Endothelial cell (in vitro differentiated cells): ENCODE results near the gene FOSL1. TPM values are rescaled to one million over a fixed set of nuclear protein-coding genes. Genes with fewer than 3 reads are reported as not detected.

ENCODE experiments used
- DNase-seq: peaks from one replicate; pipeline ENCODE4 v3.0.0; 2021; ENCODE audit warnings: low spot score
- H3K27ac Mint-ChIP-seq: one replicate; pipeline ENCODE4 v1.8.0; 2021; ENCODE audit warnings: mixed read lengths, inconsistent platforms; ENCODE audit not compliant: unreplicated experiment
- H3K27me3 Mint-ChIP-seq: one replicate; pipeline ENCODE4 v1.8.0; 2021; ENCODE audit warnings: mild to moderate bottlenecking, moderate library complexity, mixed read lengths, inconsistent platforms; ENCODE audit not compliant: unreplicated experiment
- H3K36me3 Mint-ChIP-seq: one replicate; pipeline ENCODE4 v1.8.0; 2021; ENCODE audit warnings: mild to moderate bottlenecking, low read depth, mixed read lengths, inconsistent platforms; ENCODE audit not compliant: unreplicated experiment
- H3K4me1 Mint-ChIP-seq: one replicate; pipeline ENCODE4 v1.8.0; 2021; ENCODE audit warnings: mild to moderate bottlenecking, mixed read lengths, inconsistent platforms; ENCODE audit not compliant: unreplicated experiment
- H3K4me3 Mint-ChIP-seq: one replicate; pipeline ENCODE4 v1.8.0; 2021; ENCODE audit warnings: mild to moderate bottlenecking, mixed read lengths, inconsistent platforms; ENCODE audit not compliant: unreplicated experiment
- H3K9me3 Mint-ChIP-seq: one replicate; pipeline ENCODE4 v1.8.0; 2021; ENCODE audit warnings: mixed read lengths, inconsistent platforms; ENCODE audit not compliant: unreplicated experiment
- total RNA-seq: library from RNA; stranded (reverse); fragmentation: NEBNext Ultra II Directional; extraction: Animal tissue kit (Norgen Biotek cat#: 25700); gene quantifications from one replicate; pipeline ENCODE4 v1.2.1, GENCODE V29; 2021; ENCODE audit not compliant: unreplicated experiment
- TF ChIP-seq, protein P1 (sequence below): fragments of 200-600 bp; sonication (generic); IDR thresholded peaks from one replicate; pipeline ENCODE4 v1.5.0; 2021; ENCODE audit warnings: antibody characterized with exemption; ENCODE audit not compliant: unreplicated experiment

The FOSL1 gene
- total RNA-seq, 1 donor from 2014 or later = 1.3 TPM

DNA sequence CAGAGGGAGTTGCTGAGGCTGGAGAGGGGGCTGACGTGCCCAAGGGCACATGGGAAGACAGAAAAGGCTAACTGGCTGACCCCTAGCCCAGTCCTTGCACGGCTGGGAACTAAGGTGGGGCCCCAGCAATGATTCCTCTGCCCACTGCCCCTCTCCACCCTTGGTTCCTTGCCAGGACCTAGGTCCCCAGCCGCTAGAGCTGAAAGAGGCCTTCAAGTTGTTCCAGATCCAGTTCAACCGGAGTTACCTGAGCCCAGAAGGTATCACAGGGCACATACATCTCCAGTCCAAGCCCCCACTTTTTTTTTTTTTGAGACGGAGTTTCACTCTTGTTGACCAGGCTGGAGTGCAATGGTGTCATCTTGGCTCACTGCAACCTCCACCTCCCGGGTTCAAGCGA, 20.2 kb downstream of the FOSL1 start:
- Mint-ChIP-seq H3K27ac (no peak overlapping the region), H3K27me3 (peaks cover 12% of the 10 kb centered on the region), H3K4me3 (no peak overlapping the region), H3K4me1 (no peaks in the 10 kb centered on the region), H3K36me3 (peaks cover 7% of the 10 kb centered on the region), H3K9me3 (no peaks in the 10 kb centered on the region)
- no peak for DNase-seq
- TF ChIP-seq, protein P1, sequence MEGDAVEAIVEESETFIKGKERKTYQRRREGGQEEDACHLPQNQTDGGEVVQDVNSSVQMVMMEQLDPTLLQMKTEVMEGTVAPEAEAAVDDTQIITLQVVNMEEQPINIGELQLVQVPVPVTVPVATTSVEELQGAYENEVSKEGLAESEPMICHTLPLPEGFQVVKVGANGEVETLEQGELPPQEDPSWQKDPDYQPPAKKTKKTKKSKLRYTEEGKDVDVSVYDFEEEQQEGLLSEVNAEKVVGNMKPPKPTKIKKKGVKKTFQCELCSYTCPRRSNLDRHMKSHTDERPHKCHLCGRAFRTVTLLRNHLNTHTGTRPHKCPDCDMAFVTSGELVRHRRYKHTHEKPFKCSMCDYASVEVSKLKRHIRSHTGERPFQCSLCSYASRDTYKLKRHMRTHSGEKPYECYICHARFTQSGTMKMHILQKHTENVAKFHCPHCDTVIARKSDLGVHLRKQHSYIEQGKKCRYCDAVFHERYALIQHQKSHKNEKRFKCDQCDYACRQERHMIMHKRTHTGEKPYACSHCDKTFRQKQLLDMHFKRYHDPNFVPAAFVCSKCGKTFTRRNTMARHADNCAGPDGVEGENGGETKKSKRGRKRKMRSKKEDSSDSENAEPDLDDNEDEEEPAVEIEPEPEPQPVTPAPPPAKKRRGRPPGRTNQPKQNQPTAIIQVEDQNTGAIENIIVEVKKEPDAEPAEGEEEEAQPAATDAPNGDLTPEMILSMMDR = no peak

DNA sequence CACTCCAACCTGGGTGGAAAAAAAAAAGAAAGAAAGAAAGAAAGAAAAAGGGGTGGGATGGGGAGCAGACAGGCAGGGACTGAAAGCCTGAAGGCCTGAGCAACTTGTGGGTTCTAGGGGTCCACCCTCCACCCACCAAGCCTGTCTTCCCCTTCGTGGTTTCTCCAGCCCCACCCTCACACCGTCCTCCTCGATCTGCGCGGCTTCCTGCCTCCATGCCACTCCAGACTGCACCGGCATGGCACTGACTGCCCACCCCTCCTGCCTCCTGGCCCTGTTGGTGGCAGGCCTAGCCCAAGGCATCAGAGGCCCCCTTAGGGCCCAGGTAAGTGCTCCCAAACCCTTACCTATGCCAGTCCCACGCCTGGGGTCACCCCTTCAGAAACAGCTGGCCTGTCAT, 20.6 kb downstream of the FOSL1 start, which contains the start of gene CTSW:
Gene CTSW (plus strand): TSS at position 221 of the 400 bp plus-strand sequence. CDS start 18 bp downstream, at position 239.
- no peak for DNase-seq
- H3K27me3 Mint-ChIP-seq = peaks cover 12% of the 10 kb centered on the region
- H3K4me1 Mint-ChIP-seq = no peaks in the 10 kb centered on the region
- H3K27ac Mint-ChIP-seq = no peak within 1 kb of the TSS
- no peak within 1 kb of the TSS for H3K4me3 Mint-ChIP-seq
- no peaks in the 10 kb centered on the region for H3K9me3 Mint-ChIP-seq
- TF ChIP-seq, protein P1 = no peak
- H3K36me3 Mint-ChIP-seq = peaks cover 4% of the 10 kb centered on the region

DNA sequence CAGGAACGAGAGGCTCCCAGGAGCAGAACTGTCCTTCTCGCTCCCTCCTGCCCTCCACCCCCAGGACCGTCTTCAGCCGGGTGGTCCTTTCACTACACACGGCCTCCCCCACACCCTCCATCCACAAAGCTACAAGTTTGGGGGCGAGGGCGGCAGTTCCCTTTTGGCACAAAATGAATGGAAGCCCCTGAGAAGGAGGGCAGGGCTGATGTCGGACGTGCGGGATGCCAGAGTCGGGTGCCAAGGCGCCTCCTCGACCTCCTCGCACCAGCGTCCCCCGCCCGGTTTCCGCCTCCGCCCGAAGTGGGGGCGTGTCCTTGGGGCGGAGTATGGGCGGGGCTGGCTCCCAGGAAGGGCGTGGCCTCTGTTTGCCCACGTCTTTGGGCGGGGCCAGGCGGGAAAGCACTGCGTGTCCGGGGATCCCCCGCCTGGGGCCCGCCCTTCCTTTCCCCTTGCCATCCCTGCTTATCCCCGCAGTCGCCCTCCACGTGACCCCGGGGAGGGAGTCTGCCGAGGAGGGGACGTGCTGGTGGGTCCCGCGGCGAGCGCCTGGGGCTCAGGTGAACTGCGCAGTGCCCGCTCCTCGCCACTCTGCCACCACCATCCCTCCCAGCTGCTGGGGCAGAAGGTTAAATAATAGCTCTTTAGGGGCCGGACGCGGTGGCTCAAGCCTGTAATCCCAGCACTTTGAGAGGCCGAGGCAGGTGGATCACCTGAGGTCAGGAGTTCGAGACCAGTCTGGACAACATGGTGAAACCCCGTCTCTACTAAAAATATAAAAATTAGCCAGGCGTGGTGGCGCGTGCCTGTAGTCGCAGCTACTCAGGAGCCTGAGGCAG, 26.7 kb downstream of the FOSL1 start:
- Mint-ChIP-seq H3K36me3 (peaks cover 13% of the 10 kb centered on the region), H3K4me3 (peak overlapping the region; percentile 97), H3K27ac (peak overlapping the region; percentile 82), H3K9me3 (no peaks in the 10 kb centered on the region), H3K4me1 (peaks cover 35% of the 10 kb centered on the region), H3K27me3 (peaks cover 30% of the 10 kb centered on the region)
- peak; percentile 92 for DNase-seq
- TF ChIP-seq, protein P1 = no peak

DNA sequence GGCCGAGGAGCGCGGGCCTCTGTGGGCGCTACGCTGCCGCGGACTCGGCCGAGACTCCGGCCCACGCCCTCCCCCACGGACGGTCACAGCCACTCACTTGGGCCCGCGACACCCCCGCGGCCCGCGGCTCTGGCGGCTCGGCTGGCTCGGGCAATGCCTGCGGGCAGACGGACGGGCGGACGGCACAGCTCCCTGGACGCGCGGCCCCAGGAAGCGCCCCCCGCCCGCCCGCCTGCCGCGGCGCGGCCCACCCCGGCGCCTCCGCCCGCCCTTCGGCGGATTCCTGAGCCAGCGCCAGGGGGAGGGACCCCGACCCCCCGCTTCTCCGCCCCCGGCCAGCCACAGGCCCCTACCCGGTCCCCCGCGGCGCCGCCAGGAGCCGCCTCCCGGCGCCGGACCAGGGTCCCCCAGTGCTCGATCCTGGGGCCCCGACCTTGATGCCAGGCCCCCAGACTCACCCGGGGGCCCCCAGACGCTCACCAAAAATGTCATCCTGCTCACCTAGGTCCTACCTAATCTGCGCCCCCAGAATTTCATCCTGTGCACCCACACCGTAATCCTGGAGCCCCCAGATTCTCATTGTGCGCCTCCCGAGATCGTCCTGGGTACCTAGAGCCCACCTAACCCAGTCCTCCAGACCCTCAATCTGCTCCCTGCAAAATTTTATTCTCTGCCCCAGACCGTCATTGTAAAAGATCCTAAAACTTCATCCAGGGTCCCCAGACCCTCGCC, 27.4 kb downstream of the FOSL1 start, which contains the start of gene EFEMP2:
Gene EFEMP2 (minus strand): TSS at position 215 of the 732 bp plus-strand sequence. CDS start 446 bp downstream, outside the sequence.
- Mint-ChIP-seq H3K27ac (peak within 1 kb of the TSS; percentile 82), H3K4me3 (peak within 1 kb of the TSS; percentile 97), H3K4me1 (peaks cover 36% of the 10 kb centered on the region), H3K27me3 (peaks cover 31% of the 10 kb centered on the region), H3K9me3 (no peaks in the 10 kb centered on the region), H3K36me3 (peaks cover 15% of the 10 kb centered on the region)
- TF ChIP-seq, protein P1 = no peak
- peak; percentile 55 for DNase-seq
